Cortex of kidney (tissue), 1 donor: ENCODE results near the gene DPM2.

Experiments used
- DNase-seq: peaks from one replicate; lab custom pipeline; 2025; lab: John Stamatoyannopoulos, UW

The DPM2 gene

GRCh38 chr9:127955294-127956015, 17.8 kb upstream of the DPM2 start:
- no peak for DNase-seq

DNA sequence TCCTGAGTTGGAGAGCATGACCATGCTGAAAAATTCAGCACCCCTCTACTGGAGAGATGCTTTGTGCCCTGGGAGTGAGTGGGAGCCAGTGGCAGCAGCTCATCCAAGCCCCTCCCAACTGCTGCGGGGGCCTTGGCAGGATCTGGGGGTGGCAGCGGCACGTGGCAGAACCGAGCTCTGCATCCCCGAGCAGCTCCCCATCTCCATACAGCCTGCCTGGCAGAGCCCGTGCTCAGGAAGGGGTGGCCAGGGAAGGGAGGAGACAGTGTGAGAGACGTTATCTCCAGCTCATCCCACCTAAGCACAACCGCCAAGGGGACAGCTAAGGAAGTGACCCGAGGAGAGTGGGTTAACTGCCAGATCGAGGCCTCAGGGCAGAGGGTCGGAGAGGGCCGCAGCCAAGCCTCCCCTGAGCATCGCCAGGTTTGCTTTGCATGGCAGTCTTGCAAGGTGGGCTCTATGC, 17.2 kb upstream of the DPM2 start:
- no peak for DNase-seq

DNA sequence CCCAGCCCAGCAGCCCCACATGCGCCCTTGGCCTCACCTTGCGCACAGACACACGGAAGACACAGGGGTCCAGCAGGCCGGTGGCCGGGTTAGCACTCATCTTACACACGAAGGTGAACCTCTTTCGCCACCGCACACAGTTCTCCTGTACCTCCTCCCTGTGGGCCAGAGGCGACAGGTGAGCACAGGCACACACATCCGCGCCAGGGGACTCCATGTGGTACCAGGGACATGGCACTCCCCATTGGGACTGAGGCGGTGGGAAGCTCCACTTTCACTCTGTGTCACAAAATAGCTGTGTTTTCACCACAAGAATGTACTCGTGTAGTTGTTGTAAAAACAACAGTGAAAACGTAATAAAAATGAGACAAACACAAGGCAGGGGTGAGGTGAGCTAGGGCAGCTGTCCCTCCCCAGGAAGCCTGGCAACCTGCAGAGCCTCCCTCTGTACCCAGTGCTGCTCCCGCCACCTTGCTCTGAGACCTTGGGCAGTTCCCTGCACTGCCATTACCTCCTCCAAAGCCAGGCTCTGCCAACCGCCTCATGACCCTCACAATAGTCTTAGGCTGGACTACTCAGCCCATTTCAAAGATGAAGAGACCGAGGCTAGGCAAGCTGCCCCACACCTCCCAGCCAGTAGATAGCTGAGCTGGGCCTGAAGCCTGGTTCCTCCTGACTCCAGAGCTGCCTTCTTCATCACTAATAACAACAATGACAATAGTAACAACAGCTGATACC, 16.3 kb upstream of the DPM2 start:
- DNase-seq: no peak

DNA sequence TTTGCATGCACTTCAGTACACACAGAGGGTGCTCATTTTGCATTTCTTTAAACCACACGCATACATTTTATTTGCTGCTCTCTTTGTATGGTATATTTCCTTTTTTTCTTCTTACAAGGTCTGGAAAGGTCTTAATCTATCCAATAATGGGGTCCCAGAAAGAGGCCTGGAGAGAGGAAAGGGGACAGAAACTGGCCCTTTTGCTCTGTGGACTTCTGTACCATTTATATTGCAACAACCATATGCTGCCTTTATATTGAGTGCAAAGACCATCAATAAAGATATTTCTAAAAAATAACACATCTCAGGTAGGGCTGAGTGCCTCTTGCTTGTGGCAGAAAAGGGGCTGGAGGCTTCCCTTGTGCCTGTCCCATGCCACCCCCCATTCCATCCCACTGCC, 15.5 kb upstream of the DPM2 start:
- no peak for DNase-seq

GRCh38 chr9:127950513-127951289, 13.0 kb upstream of the DPM2 start:
- no peak for DNase-seq

- no peak for DNase-seq
These were observed 12.3 kb upstream of the DPM2 start for GRCh38 chr9:127949827-127950512.

- no peak for DNase-seq
These were observed 10.4 kb upstream of the DPM2 start for GRCh38 chr9:127947841-127948710.

DNA sequence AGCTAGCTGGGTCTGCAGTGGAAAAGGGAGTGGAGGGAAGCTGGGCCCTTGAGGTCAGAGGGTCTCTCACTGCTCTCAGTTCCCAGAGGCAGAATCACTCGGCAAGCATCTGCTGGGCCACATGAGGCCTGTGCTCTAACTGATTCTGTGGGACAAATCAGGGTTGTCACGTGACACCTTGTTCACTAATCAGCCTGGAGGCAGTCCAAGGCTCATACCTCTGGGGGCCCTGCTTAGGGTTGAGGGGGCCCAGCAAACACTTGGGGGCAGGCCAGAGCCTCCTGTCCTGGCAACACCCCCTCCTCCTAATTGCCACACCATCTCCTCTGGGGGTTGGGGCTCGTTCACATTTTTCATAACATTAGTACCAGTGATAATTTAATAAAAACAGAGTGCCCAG, 9.1 kb upstream of the DPM2 start:
- DNase-seq: no peak

DNA sequence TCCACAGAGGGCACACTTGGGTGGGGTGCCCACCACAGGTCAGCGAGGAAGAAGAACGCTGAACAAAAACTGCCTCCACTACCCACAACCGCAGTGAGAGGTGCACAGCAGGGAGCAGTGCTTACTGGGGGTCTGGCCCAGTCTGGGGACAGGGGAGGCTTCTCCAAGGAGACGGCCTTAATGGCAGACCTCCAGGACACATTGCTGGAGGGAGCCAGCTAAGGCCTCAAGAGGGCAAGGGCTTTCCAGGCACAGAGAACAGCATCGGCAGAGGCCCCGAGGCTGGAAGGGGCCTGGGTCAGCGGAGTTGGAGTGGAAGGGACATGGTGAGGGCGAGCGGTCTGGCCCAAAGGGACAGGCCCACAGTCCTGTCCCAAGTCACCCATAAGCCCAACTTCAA, 8.3 kb upstream of the DPM2 start:
- no peak for DNase-seq

DNA sequence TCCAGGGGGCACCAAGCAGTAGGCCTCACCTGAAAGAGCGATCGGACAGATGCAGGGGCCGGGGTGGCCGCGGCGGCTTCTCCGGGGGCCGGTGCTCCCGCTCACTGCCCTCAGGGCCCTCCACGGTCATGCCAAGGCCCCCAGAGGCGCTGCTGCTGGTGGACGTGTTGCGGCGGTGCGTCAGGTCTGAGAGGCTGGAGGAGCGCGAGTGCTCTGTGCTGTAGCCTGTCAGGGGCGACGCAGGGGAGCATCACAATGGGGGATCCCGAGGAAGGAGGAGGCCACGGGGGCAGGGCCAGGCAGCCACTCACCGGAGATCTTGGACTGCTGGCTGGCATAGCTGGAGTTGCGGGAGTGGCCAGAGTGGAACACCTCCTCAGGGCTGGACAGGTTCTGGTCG, 7.7 kb upstream of the DPM2 start:
- no peak for DNase-seq

DNA sequence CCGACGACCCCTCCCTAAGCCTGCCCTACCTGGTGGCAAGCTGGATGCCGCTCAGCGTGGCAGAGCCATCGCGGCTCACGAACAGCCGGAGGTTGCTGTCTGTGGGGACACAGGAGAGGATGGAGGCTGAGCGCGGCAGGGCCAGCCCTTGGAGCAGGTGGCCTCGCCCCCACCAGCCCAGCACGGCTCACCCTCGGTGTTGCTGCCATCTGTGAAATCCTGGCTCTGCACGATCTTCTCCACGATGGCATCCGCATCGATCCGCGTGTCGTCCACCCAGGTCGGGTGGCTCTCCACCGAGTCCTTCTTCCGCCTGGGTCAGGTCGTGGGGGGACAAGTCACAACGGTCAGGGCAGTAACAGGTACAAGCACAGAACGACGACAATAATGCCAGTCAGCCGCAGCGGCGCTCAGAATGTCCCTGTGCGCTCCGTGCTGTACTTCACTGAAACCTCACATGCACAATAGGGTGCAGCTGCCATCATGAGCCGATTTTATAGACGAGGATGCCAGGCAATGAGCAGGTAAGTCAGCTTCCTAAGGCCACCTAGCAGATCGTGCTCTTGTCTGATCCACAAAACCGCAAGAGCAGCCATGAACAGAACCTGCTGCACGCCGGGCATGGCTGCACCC, 7.0 kb upstream of the DPM2 start:
- no peak for DNase-seq

GRCh38 chr9:127943731-127944144, 6.1 kb upstream of the DPM2 start:
- DNase-seq: no peak

- DNase-seq: no peak
These were observed 5.5 kb upstream of the DPM2 start for GRCh38 chr9:127943011-127943662.

GRCh38 chr9:127942216-127943010, 4.8 kb upstream of the DPM2 start:
- DNase-seq: no peak

DNA sequence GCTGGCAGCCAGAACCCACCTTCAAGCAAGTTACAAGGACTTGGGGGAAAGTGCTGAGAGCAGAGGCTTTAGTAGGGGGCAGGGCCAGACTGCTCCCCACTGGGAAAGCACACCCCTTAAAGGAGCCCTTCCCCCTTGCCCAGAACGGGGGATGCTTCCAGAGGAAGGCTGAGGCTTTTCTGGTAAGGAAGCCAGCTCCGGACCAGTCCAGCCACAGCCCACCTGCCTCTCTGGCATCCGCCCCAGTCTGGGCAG, 4.2 kb upstream of the DPM2 start:
- no peak for DNase-seq

GRCh38 chr9:127941062-127941960, 3.7 kb upstream of the DPM2 start:
- no peak for DNase-seq

DNA sequence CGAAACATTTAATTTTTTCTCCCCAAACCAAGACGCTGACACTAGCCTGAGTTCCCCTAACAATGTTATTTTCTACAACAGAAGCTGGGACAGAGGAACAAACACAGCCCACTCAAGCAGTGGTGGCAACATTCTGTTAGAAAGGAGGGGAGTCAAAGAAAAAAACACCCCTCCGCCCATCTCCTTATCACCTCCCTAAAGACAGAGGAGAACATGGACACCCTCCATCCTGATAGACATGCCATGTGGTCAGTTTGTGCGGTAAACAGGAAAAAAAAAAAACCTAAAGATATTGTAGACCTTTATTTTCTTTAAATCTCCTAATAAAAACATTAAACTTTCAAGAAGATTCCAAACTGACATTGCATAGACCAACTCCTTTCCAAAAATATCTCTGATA, 2.9 kb upstream of the DPM2 start:
- no peak for DNase-seq

GRCh38 chr9:127938298-127938690, 640 bp upstream of the DPM2 start:
- DNase-seq: no peak

DNA sequence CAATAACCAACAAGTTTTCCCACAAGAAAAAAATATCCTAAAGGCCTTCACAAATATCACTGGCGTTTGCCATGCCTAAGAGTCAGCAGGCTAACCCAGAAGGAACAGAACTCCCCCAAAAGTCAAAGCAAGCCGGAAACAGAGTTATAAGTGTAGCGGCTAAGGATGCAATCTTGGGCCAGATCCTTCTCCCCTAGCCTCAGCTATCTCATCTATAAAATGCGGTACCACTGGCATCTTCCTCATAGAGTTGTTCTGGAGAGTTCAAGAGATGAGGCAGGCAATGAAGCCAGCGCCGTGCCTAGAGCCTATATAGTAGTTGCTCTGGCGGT, 632 bp downstream of the DPM2 start:
- DNase-seq: no peak
